GM21737 (cell line): Measurements from ENCODE around the gene PYURF.

Experiments
- ATAC-seq: cut with Tn5 transposase; IDR thresholded peaks from one replicate; pipeline ENCODE4 v1.9.1; 2021; ENCODE audit warnings: mild to moderate bottlenecking, moderate library complexity; ENCODE audit not compliant: unreplicated experiment

PYURF gene

GRCh38 chr4:88514557-88515511 is 8.7 kb downstream of the PYURF start:
- ATAC-seq, result no peak

- ATAC-seq, result no peak
Observed at GRCh38 chr4:88511236-88511635, 12.3 kb downstream of the PYURF start.

GRCh38 chr4:88503344-88503743 is 20.2 kb downstream of the PYURF start:
- no peak for ATAC-seq

GRCh38 chr4:88497859-88498409 is 25.6 kb downstream of the PYURF start:
- ATAC-seq, result no peak

- ATAC-seq, result no peak
Observed at GRCh38 chr4:88489100-88489761, 34.3 kb downstream of the PYURF start.

GRCh38 chr4:88481537-88481936 is 42.0 kb downstream of the PYURF start:
- no peak for ATAC-seq

- no peak for ATAC-seq
Observed at GRCh38 chr4:88478247-88478646, 45.3 kb downstream of the PYURF start.

- no peak for ATAC-seq
Observed at GRCh38 chr4:88477229-88477860, 46.2 kb downstream of the PYURF start.
